Measurements from ENCODE around the gene FOXP1. TPM values are rescaled to one million over a fixed set of nuclear protein-coding genes. Genes with fewer than 3 reads are reported as not detected.

Gene FOXP1
- total RNA-seq, 1 donor: 195 TPM

DNA sequence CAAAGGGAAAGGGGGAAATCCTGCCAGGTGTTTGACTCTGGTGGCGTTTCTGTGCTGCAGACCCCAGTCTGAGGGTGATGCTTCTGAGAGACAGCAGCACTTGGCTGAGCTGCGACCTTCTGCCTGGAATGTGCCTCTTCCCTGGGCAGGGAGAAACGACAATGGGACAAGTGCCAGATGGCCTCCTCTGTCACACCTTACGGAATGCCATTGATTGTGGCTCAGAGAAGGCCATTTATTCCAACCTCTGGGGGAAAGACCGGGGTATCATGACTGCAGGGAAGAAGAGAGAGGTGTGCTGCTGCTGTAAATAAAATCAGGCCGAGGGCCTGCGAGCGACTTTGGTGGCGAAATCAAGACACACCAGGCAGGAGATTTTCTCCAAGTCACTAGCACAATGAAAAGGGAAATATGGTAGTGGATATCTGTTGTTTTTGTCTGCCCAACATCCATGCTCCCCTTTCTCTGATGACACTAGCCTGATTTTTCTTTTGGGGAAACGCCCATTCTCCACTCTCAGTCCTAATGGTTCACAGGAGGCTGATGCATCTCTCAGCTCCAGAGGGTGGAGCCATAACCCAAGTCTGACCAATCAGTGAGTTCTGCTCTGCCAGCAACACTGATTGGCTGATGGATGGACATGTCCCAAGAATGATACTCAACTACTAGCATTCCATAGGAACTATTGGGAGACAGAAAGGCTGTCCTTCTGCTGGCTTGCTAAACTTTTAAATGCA is 336.1 kb downstream of the FOXP1 start:
- no peak overlapping the region for H3K4me3 ChIP-seq (ENCODE audit: insufficient read depth, low read length)
- peaks cover 50% of the 10 kb centered on the region for H3K79me2 ChIP-seq (ENCODE audit: insufficient read depth, low read length)
- H3K27me3 ChIP-seq (ENCODE audit: insufficient read depth, low read length): no peaks in the 10 kb centered on the region
- H3K9me3 ChIP-seq (ENCODE audit: low read depth, low read length): no peaks in the 10 kb centered on the region
- peak; percentile 87 for DNase-seq (ENCODE audit: insufficient read length, low spot score, missing footprints)
- H3K27ac ChIP-seq (ENCODE audit: low read depth, low read length): peak overlapping the region; percentile 92
- TF ChIP-seq, protein P1, sequence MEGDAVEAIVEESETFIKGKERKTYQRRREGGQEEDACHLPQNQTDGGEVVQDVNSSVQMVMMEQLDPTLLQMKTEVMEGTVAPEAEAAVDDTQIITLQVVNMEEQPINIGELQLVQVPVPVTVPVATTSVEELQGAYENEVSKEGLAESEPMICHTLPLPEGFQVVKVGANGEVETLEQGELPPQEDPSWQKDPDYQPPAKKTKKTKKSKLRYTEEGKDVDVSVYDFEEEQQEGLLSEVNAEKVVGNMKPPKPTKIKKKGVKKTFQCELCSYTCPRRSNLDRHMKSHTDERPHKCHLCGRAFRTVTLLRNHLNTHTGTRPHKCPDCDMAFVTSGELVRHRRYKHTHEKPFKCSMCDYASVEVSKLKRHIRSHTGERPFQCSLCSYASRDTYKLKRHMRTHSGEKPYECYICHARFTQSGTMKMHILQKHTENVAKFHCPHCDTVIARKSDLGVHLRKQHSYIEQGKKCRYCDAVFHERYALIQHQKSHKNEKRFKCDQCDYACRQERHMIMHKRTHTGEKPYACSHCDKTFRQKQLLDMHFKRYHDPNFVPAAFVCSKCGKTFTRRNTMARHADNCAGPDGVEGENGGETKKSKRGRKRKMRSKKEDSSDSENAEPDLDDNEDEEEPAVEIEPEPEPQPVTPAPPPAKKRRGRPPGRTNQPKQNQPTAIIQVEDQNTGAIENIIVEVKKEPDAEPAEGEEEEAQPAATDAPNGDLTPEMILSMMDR (IDR thresholded peaks at IDR 0.05; ENCODE audit: extremely low read depth, low read depth, low read length): no peak
- peaks cover 78% of the 10 kb centered on the region for H3K4me1 ChIP-seq (ENCODE audit: insufficient read depth, low read length)
- H4K20me1 ChIP-seq (ENCODE audit: insufficient read depth, low read length): no peaks in the 10 kb centered on the region
- no peak overlapping the region for H2AFZ ChIP-seq (ENCODE audit: low read length)
- no peaks in the 10 kb centered on the region for H3K36me3 ChIP-seq (ENCODE audit: insufficient read depth, low read length)
- no peak overlapping the region for H3K4me2 ChIP-seq (ENCODE audit: insufficient read depth, low read length)

DNA sequence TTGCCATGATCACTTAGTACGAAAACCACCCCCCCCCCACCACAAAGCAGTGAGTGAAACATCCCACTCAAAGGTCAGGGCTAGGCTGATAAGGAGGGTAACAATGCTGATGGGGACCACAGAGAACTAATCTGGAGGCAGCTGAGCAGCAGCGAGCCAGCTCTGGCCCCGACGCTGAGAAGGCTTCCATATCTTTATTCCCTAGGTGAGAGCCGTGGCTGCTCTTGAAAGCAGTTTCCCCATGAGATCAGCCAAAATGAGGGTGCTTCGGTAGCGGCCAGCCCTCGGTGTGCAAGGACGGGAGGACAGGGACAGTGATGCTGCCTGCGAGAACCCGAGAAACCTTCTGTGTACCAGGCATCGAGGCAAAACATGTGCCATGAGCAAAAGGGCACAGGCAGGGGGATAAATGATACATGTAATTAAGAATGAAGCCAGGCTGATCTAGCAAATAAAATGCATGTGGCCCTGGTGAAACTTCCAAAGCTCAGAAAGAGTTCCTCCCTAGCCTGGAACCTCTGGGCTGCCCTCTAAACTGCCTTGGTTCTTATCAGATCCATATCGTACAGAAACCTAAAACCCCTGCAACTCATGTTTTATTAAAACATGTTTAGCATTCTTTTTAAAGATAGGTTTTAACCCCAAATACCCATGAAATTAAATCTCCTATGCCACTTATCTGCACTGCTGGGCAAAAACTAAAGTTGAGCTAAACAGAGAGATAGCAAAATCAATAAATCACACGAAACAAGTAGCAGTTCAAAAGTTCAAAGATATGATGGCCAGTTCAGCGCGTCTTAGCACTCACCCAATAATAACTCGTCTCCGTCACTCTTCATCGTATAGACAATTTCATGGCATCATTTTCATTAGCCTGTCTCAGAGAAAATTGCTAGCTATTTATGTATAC is 337.3 kb downstream of the FOXP1 start:
- H2AFZ ChIP-seq (ENCODE audit: low read length): peak overlapping the region; percentile 42
- H3K4me2 ChIP-seq (ENCODE audit: insufficient read depth, low read length): peak overlapping the region; percentile 70

DNA sequence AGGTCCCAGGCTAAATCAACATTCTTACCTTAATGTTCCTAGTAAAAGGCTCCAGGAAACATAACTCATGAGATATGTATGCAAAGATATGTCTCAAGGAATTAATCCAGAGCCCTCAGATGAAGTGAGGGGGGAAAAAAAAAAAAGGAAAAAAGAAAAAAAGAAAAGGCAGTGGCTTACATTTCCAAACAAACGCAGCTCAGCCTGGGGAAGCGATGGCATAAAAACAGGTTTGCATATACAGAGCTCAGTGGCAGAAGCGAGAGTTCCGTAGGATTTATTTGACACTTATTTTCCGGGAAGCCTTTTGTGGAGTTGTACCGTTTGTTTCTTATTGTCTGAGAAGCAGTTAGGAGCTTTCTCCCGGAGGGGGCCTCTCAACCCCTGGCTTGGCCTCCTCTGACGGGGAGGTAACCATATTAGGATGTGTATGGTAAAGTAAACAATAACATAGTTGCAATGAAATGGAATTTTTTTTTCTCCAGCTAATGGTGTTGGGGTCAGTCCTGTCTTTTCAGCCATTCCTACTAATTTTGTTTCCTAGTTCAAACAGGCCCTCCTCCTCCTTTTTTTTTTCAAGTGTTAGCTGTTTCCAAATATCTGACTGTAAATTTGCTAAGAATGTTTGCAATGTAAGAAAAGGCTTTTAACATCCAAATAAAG is 338.6 kb downstream of the FOXP1 start:
- Histone ChIP-seq H3K27ac (ENCODE audit: low read depth, low read length) (peak overlapping the region; percentile 84), H3K27me3 (ENCODE audit: insufficient read depth, low read length) (no peaks in the 10 kb centered on the region), H3K4me3 (ENCODE audit: insufficient read depth, low read length) (peak overlapping the region; percentile 53), H2AFZ (ENCODE audit: low read length) (no peak overlapping the region), H3K4me2 (ENCODE audit: insufficient read depth, low read length) (peak overlapping the region; percentile 70), H3K36me3 (ENCODE audit: insufficient read depth, low read length) (no peaks in the 10 kb centered on the region), H3K79me2 (ENCODE audit: insufficient read depth, low read length) (peaks cover 53% of the 10 kb centered on the region), H4K20me1 (ENCODE audit: insufficient read depth, low read length) (no peaks in the 10 kb centered on the region), H3K9me3 (ENCODE audit: low read depth, low read length) (no peaks in the 10 kb centered on the region), H3K4me1 (ENCODE audit: insufficient read depth, low read length) (peaks cover 67% of the 10 kb centered on the region)
- TF ChIP-seq, protein P1 (IDR thresholded peaks at IDR 0.05; ENCODE audit: extremely low read depth, low read depth, low read length): no peak
- peak; percentile 53 for DNase-seq (ENCODE audit: insufficient read length, low spot score, missing footprints)

More for the DNA sequence above, 337.3 kb downstream of the FOXP1 start:
- peak overlapping the region; percentile 6 for H3K4me3 ChIP-seq (ENCODE audit: insufficient read depth, low read length)
- TF ChIP-seq, protein P1 (IDR thresholded peaks at IDR 0.05; ENCODE audit: extremely low read depth, low read depth, low read length): no peak
- no peaks in the 10 kb centered on the region for H3K36me3 ChIP-seq (ENCODE audit: insufficient read depth, low read length)
- H3K27me3 ChIP-seq (ENCODE audit: insufficient read depth, low read length): no peaks in the 10 kb centered on the region
- H3K4me1 ChIP-seq (ENCODE audit: insufficient read depth, low read length): peaks cover 69% of the 10 kb centered on the region
- peak overlapping the region; percentile 84 for H3K27ac ChIP-seq (ENCODE audit: low read depth, low read length)
- DNase-seq (ENCODE audit: insufficient read length, low spot score, missing footprints): peak; percentile 42
- H3K9me3 ChIP-seq (ENCODE audit: low read depth, low read length): no peaks in the 10 kb centered on the region
- H3K79me2 ChIP-seq (ENCODE audit: insufficient read depth, low read length): peaks cover 54% of the 10 kb centered on the region
- no peaks in the 10 kb centered on the region for H4K20me1 ChIP-seq (ENCODE audit: insufficient read depth, low read length)
